ENCODE results near the gene PPP2R2D. TPM values are rescaled to one million over a fixed set of nuclear protein-coding genes. Genes with fewer than 3 reads are reported as not detected.

The PPP2R2D gene
- total RNA-seq, 1 experiment from 2014 or later: 23.7 TPM

GRCh38 chr10:131994435-131994834 lies 93.6 kb downstream of the PPP2R2D start:
- Mint-ChIP-seq H3K4me3 (ENCODE audit: low read depth, unreplicated experiment) (no peak overlapping the region), H3K36me3 (ENCODE audit: insufficient read depth, unreplicated experiment) (no peaks in the 10 kb centered on the region), H3K27ac (ENCODE audit: unreplicated experiment) (no peak overlapping the region), H3K9me3 (ENCODE audit: low read depth, unreplicated experiment) (no peaks in the 10 kb centered on the region), H3K4me1 (ENCODE audit: low read depth, unreplicated experiment) (peaks cover 18% of the 10 kb centered on the region), H3K27me3 (ENCODE audit: unreplicated experiment) (peaks cover 36% of the 10 kb centered on the region)
- CTCF ChIA-PET: no interaction called here
- BruUV-seq (replicated peaks): no TSS peak
- DNase-seq: no peak
- no peak for TF ChIP-seq CTCF (IDR thresholded peaks at IDR 0.05; ENCODE audit: unreplicated experiment)
- intact Hi-C loops (cut with micrococcal nuclease; ENCODE audit: unreplicated experiment): no loop called here

GRCh38 chr10:131996466-131997365 lies 95.9 kb downstream of the PPP2R2D start:
- Mint-ChIP-seq H3K36me3 (ENCODE audit: insufficient read depth, unreplicated experiment) (no peaks in the 10 kb centered on the region), H3K27ac (ENCODE audit: unreplicated experiment) (no peak overlapping the region), H3K4me3 (ENCODE audit: low read depth, unreplicated experiment) (no peak overlapping the region), H3K9me3 (ENCODE audit: low read depth, unreplicated experiment) (no peaks in the 10 kb centered on the region), H3K27me3 (ENCODE audit: unreplicated experiment) (peaks cover 42% of the 10 kb centered on the region), H3K4me1 (ENCODE audit: low read depth, unreplicated experiment) (peaks cover 18% of the 10 kb centered on the region)
- no peak for DNase-seq
- no TSS peak for BruUV-seq (replicated peaks)
- no peak for TF ChIP-seq CTCF (IDR thresholded peaks at IDR 0.05; ENCODE audit: unreplicated experiment)
- CTCF ChIA-PET: no interaction called here
- intact Hi-C loops (cut with micrococcal nuclease; ENCODE audit: unreplicated experiment): no loop called here

- H3K27ac Mint-ChIP-seq (ENCODE audit: unreplicated experiment): no peak overlapping the region
- no peak for TF ChIP-seq CTCF (IDR thresholded peaks at IDR 0.05; ENCODE audit: unreplicated experiment)
- intact Hi-C loops (cut with micrococcal nuclease; ENCODE audit: unreplicated experiment): no loop called here
- DNase-seq: peak; percentile 22
- H3K4me1 Mint-ChIP-seq (ENCODE audit: low read depth, unreplicated experiment): peaks cover 18% of the 10 kb centered on the region
- no peak overlapping the region for H3K4me3 Mint-ChIP-seq (ENCODE audit: low read depth, unreplicated experiment)
- peaks cover 46% of the 10 kb centered on the region for H3K27me3 Mint-ChIP-seq (ENCODE audit: unreplicated experiment)
- BruUV-seq (replicated peaks): no TSS peak
- CTCF ChIA-PET: no interaction called here
- no peaks in the 10 kb centered on the region for H3K36me3 Mint-ChIP-seq (ENCODE audit: insufficient read depth, unreplicated experiment)
- H3K9me3 Mint-ChIP-seq (ENCODE audit: low read depth, unreplicated experiment): no peaks in the 10 kb centered on the region
Observed at GRCh38 chr10:131997366-131998049, 96.7 kb downstream of the PPP2R2D start.

- CTCF ChIA-PET: no interaction called here
- Mint-ChIP-seq H3K9me3 (ENCODE audit: low read depth, unreplicated experiment) (no peaks in the 10 kb centered on the region), H3K27me3 (ENCODE audit: unreplicated experiment) (peaks cover 42% of the 10 kb centered on the region), H3K27ac (ENCODE audit: unreplicated experiment) (no peak overlapping the region), H3K4me3 (ENCODE audit: low read depth, unreplicated experiment) (no peak overlapping the region), H3K36me3 (ENCODE audit: insufficient read depth, unreplicated experiment) (no peaks in the 10 kb centered on the region), H3K4me1 (ENCODE audit: low read depth, unreplicated experiment) (peaks cover 18% of the 10 kb centered on the region)
- DNase-seq: no peak
- intact Hi-C loops (cut with micrococcal nuclease; ENCODE audit: unreplicated experiment): no loop called here
- no peak for TF ChIP-seq CTCF (IDR thresholded peaks at IDR 0.05; ENCODE audit: unreplicated experiment)
- BruUV-seq (replicated peaks): no TSS peak
Observed at GRCh38 chr10:131998050-131998844, 97.4 kb downstream of the PPP2R2D start.
